Dermis blood vessel endothelial cell (primary cell): ENCODE measurements around the gene ADAMTS15. TPM values are rescaled to one million over a fixed set of nuclear protein-coding genes. Genes with fewer than 3 reads are reported as not detected.

Experiments used
- DNase-seq: peaks from one replicate; pipeline ENCODE4 v3.0.0; 2010
- total RNA-seq: library from RNA; depleted of rRNA; stranded (reverse); fragments of >200 nt; gene quantifications from 2 replicates; pipeline ENCODE4 v1.2.3, GENCODE V29; 2014

Gene ADAMTS15
- total RNA-seq, 1 donor from 2014 or later: 2.7 TPM

DNA sequence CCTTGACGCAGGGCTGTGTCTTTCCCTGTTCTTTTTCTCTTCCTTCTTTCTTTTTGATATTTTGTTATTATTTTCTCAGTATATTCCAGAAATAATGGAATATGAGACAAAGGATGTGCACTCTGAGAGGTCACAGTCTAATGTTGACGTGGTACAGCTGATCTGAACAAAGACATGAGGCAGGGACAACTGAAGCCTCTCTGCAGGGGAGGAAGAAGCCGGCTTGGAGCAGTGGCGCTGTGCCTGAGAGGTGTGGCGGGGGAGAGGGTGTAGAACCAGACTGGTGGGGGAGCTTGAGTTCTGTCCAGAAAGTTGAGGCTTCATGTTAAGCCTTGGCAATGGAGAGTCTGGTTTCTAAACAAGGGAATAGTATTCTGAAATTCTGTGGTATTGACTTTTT is 34.7 kb downstream of the ADAMTS15 start:
- DNase-seq: no peak

DNA sequence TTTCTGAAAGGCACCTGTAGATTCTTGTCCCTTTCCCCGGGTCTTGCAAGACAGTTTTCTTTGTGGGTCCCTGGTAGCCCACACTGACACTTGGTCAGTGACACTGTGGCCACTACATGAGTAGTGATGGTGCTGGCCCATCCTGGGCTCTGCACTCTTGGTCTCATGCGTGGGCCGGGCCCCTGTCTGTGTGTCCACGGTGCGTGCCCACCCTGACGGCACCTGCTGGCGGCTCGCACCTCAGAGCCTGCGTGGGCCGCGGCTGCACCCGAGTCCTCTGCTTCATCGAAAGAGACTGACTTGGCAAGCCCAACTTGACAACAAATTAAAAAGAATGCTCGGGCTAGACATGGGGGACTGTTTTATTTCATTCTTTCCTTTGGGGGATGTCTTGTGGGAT is 37.5 kb downstream of the ADAMTS15 start:
- DNase-seq: no peak

DNA sequence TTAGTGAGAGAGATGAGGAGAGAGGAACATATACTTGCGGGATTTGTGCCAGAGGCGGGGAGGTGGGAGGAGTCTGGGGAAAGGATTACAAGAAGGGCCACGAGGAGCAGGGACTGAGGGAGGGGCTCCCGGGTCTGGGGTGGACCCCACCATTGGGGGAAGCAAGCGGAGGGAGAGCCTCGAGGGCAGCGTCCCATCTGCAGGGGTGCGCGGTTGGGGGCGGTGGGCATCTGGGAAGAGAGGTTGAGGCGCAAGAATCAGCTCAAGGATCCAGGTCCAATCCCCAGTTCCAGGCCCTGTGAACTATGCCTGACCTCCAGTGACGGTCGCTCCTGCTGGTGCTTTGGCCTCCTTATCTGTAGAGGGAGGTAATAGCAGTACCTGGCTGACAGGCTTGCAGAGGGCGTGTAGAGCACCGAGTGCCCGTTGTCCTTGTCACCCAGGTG is 38.0 kb downstream of the ADAMTS15 start:
- no peak for DNase-seq

DNA sequence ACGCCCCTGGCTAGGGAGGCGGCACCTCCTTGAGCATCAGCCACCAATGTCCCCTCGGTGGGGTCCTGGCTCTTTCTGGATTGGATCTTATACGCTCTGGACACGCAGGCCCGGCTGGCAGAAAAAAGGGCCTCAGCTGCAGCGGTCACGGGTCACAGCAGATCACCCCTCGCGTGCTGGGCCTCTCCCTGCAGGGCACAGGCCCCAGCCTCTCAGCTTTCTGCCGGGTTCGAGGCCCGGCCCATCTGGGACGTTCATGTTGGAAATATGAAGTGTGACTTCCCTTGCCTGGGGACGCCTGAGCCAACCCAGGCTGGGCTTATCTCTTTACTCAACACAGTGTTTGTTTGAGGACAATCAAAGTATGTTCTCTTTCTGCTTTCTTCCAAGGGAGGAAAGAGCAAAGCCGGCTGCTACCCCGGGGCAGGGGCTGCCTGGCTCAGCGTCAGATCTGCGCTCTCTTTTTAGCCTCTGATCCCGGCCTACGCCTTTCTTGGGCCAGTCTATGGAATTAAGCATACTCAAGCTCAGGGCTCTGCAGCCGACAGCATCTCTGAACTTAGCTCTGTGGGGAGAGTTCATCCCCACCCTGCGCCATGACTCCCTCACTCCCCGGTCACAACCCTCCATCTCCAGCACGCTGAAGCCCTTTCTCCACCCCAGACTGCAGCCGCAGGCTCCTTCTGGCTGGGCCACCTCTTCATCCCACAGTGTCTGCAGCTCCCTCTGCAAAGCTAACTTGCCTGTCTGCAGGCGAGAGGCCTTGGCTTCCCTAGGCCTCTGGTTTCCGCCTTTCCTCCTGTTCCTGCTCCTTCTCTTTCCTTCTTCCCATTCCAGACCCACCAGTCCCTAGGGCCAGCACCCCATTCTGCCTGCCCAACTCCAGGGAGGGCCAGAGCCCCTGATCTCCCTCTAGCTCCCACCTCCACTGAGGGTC is 38.8 kb downstream of the ADAMTS15 start:
- DNase-seq: no peak

DNA sequence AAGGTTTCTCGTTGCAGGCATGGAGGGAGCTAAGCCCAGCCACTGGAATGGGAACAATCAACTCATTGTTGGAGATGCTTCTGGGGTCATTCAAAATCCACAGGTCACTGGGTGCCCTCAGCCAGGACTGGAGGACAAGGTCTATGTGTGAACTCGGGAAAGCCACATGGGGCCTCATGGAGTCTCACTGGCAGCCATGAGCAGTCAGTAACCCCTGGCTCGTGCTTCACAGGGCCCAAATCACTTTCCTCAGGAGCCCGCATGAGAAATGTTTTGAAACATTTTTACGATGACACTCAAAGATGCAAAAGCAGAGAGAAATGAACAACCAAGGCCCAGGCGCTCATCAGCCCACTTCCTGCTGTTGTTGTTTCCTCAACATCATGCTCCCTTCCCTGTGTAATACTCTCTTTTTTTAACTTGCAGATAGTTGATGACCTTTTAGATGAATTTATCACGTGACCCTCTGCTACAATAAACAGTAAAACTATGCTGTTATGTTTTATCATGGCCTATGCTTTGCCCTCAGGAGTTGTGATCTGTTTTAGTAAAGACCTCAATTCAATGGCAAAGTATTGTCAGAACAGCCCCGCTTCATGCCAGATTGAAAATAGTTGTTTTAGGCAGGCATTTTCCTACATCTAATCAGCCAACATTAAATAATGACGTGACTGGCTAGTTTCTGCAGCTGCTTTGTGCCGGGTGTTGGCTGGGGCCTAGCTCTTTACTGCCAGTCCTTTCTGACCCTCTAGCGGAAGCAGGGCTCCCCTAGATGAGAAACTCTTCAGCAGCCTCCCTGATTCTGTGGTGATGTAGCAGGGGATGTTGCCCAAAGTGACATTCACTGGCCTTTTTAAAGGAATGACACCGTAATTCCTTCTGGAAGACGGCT is 39.7 kb downstream of the ADAMTS15 start:
- DNase-seq: no peak

DNA sequence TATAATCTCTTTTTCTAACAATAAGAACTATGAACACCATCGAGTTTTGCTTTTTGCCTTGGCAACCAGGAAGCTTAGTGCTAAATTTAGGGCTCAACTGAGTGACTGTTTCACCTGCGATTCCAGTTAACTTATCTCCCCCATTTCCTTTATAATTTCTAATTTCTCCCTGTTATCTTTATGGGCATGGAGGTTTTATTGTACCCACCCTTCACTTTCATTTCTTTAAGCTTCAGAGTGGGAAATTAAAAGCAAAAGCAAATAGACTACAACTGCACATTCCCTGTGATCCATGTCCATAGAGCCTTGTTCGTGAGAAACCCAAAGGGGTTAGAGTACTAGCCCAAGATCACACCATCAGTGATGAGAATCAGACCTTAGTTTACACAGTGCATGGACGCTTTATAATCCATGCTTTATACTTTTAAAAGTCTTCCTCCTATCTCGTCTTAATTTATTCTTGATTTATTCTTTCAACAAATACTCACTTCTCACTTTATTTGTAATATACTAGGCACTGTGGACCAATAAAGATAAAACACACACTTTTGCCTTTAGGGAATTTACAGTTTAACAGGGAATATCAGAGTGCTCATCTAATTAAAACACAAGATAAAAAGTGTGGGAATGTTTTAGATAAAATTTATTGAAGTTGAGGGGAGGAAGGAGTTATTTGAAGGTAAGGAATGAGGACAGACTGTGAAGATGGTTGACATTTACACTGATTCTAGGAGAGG is 40.6 kb downstream of the ADAMTS15 start:
- DNase-seq: no peak

DNA sequence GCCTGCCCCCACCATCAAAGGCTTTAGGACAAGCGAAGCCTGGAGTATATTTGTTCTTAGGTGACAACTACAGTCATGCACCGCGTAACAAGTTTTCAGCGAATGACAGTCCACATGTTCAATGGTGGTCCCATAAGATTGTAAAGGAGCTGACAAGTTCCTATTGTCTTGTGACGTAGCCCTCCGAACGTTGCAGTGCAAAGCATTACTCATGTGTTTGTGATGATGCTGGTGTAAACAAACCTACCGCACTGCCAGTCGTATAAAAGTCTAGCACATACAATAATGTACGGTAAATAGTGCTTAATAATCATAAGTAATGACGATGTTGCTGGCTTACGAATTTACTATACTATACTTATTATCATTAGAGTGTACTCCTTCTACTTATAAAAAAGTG is 41.3 kb downstream of the ADAMTS15 start:
- no peak for DNase-seq

DNA sequence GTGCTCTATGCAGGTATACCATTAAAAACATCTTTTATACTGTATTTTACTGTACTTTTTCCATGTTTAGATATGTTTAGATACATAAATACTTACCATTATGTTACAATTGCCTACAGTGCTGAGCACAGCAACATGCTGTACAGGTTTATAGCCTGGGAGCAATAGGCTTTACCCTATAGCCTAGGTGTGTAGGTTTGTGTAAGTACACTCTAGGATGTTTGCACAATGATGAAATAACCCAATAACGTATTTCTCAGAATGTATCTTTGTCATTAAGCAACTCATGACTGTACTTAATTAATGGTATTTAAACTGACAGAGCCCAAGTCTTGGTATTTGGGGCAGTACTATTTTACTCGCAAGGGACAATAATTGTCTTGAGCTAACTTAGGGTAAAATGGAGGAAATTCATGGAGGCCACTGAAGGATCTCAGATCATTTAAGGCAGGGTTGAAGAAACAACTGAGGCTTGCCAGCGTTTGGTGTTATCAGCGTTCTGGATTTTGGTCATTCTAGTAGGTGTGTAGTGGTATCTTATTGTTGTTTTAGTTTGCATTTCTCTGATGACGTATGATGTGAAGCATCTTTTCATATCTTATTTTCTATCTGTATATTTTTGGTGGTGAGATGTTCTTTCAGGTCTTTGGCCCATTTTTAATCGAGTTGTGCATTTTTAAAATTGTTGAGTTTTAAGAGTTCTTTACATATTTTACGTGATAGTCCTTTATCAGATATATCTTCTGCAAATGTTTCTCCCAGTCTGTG is 42.4 kb downstream of the ADAMTS15 start:
- DNase-seq: no peak

DNA sequence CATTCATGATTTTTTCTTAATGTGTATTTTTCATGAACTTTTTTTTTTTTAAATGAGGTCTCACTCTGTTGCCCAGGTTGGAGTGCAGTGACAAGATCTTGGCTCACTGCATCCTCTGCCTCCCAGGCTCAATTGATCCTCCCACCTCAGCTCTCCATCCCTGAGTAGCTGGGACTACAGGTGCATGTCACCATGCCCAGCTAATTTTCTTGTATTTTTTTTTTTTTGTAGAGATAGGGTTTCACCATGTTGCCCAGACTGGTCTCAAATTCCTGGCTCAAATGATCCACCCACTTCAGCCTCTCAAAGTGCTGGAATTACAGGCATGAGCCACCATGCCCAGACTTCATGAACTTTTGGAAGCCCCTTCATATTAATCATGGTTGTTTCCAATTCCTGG is 49.7 kb downstream of the ADAMTS15 start:
- no peak for DNase-seq

DNA sequence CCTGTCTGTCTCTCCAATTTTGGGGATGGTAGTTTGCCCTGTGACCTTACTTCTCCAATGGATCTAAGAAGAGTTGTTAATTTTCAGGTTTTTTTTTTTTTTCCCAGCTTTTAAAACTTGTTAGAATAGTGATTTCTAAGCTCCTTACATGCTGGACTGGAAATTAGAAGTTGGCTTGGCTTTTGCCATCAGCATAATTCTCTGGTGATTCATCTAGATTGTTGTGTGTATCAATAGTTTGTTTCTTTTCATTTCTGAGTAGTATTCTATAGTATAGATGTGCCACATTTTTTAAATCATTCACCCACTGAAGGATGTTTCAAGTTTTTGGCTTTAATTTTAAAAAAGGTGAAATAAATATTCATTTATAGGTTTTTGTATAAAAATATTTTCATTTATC is 51.4 kb downstream of the ADAMTS15 start:
- no peak for DNase-seq

DNA sequence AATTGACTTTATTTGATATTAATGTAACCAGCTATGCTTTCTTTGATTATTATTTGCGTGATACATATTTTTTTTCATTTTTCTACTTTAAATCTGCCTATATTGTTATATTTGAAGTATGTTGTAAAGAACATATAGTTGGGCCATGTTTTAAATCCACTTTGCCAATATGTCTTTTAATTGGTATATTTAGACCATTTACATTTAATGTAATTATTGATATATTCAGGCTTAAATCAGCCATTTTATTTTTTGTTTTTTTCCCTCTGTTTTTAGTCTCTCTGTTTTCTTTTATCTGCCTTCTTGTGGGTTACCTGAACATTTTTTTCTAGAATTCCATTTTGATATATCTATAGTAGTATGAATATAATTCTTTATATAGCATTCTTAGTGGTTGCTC is 55.9 kb downstream of the ADAMTS15 start:
- DNase-seq: no peak

DNA sequence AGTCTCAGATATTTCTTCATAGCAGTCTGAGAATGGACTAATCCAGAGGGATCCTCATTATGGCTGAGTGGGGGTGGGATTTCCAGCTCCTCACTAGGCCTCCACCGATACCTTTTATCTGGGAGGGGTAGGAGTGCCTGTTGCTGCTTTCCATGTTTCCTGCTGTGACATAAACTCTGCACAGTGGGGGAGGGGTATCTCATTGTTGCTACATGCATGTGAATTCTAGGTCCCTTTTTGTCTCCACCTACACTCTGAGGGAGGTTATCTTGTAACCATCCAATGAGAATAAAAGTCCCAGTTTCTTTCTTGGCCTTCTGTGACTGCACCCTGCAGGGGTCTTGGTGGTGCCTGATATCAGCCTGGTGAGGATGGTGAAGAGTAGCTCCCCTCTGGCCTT is 60.5 kb downstream of the ADAMTS15 start:
- no peak for DNase-seq

DNA sequence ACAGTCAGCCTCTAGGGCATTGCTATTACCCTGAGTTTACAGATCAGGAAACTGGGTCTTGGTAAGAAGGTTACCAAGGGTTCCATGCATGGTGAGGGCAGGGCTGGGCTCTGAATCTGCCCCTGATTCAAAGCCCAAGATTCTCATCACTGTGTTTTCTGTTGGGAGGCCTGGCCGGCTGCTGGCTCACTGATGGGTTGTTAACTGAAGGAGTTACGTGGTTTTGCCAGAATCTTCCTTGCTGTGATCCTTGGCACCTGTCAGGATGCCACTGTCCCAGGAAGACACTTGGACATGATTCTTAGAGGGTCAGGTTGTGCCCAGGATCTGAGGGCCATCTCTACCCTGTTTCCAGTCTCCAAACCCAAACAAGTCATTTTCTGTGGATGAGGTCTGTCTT is 61.5 kb downstream of the ADAMTS15 start:
- no peak for DNase-seq

DNA sequence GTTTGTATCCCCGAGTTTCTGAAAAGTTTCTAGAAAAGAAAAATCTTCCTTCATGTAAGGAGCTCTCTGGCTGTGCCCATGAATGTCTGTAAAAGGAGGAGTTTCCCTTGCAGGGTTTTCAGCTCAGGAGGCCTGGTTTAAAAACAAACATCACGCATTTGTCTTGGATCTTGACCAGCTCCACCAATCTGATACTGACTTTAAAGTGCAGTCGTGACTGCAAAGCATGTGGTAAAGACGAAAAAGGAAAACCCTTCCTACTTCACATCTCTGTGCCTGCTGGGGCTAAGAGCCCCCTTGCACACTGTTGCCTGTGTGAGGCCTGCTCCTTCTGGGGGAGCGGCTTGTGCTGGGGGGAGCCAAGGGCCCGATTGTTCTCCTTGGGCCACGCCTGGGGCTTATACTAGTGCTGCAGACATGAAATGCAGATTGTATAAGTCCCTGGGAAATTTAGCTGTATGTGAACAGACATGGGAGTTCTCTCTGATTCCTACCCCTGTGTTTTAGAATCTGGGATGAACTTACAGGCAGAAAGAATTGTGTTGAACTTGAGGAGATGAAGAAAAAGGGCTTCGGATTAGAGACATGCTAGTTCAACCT is 62.1 kb downstream of the ADAMTS15 start:
- DNase-seq: no peak

DNA sequence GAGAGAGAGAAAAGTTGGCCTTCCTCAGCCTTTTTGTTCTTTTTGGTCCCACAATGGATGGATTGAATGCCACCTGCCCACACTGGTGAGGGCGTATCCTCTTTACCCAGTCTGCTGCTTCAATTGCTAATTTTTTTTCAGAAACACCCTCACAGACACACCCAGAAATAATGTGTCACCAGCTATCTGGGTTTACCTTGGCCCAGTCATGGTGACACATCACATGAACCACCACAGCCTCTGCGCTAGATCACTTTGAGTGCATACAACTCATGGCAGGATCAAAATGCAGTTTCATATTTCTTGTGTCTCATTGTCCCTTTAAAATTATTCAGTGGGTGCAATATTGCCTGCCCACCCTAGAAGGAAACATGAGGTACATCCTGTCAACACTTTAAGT is 63.3 kb downstream of the ADAMTS15 start:
- no peak for DNase-seq

DNA sequence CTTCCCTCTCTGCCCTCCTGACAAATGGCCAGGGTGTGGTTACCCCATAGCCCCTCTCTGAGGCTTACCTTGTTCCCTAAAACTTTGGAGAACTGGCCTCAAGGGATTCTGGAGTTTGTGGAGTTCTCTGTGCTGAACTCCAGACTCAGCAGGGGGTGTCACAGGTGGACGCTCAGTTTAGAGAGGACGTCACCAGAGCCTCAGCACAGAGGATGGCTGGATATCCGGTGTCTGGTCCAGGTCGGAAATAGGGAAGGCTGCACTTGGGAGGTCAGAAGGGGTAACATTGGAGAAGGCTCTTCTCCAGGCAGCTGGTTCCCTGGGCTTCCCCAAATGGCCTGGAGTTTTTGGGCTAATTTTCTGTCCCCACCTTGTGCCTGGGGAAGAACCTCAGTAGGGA is 64.2 kb downstream of the ADAMTS15 start:
- DNase-seq: no peak

DNA sequence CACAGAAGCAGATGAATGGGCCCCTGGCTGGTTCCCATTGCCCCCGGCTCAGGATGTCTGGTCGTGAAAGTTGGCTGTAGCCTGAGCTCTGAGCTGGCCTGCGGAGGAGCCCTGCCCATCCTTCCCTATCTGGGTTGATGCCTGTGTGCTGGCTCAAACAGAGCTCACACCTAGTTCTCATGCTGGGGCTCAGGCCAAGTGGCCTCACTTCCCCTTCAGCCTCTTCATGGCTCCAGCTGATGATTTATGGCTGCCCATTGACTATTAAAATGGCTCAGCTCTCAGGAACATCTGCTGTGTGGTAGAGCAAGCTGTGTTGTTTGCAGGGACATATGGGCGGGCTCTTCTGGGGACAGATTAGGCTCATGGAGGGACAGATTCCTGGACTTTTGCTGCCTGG is 64.7 kb downstream of the ADAMTS15 start:
- no peak for DNase-seq

DNA sequence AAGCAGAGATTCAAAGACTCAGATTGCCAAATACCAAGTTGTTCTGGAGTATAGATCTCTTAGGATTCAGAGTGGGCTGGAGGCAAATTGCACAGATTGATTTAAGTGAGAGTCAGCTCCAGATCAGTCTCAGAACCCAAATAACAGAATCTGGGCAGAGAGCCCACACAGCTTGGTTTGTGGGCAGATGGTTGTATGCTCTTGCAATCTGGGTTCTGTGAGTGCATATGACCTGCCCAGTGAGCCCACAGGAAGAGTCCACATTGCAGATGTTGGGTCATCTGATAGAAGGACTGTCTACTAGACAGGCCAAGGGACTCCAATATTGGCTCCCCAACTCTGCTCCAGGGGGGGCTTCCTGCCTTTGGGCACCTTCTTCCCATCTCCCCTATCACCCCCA is 65.9 kb downstream of the ADAMTS15 start:
- DNase-seq: no peak

DNA sequence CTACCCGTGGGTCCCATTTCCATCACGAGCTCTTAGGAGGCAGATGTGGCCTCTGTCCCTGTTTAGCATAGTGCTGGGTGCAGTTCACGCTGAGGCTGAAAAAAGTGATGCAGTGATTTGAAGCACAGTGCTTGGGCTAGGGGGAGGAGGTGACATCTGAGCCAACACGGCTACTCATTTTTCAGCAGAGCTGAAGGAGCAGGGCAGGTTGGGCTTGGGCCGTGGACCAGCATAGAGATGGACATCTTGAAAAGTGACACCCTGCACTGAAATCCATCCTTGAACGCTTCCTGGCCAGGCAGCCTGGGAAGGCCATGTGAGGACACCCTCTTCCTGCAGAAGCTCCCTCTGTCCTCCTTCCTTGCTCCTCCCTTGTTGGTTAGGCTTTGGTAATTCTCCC is 66.4 kb downstream of the ADAMTS15 start:
- DNase-seq: no peak

DNA sequence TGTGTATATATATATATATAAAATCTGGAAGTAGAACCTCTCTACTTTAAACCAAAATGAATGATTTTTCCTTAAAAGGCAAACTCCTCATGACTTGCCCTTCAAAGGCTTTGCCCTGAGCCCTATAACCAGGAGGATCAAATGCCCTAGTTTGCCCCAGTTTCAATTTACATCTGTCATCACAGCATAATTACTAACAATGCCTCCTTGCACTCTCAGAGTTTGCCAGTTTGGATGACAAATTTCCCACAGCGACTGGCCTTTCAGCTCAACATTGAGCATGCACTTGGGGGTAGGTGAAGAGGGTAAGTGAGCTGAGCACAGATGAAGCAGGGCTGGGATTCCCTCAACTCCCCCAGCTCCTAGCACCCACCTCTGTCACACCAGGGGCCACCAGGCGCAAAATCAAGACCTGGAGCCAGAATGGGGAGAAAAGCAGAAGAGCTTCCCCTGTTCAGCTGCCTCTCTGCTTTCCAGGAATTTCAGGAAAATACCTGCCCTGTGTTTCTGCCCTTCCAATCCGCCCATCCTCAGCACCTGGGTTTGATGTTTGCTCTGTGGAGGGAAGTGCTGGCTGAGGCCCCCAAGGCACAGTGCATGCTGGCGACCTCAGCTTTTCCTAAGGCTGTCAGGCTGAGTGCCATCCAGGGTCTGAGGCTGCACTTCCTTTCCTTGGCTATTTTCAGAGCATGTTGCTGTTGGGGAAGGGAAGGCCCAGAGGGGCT is 67.5 kb downstream of the ADAMTS15 start:
- DNase-seq: no peak
